Measurements from ENCODE around the gene PPY.
A peak's percentile ranks its signal among the peaks of the same experiment; 100 is the strongest.
"Not testable (repeated sequence)": the region's sequence is repeated elsewhere in the genome, so short reads cannot be mapped to it uniquely, and the experiment has no call there.

The PPY gene
- 0 reads per million in 2 donors for total RNA-seq

- no peak for DNase-seq
Measured at GRCh38 chr17:43942051-43942685, at the start of gene PPY. Gene PPY, minus strand, starts transcription at chr17:43942476. Its CDS starts 822 bp downstream, at chr17:43941654.

- no peak for DNase-seq
Measured at GRCh38 chr17:43988301-43988700, 46.0 kb upstream of the PPY start.

- DNase-seq, result no peak
Measured at GRCh38 chr17:43987131-43988021, 45.1 kb upstream of the PPY start.

GRCh38 chr17:43986225-43986981 is 44.1 kb upstream of the PPY start:
- no peak for DNase-seq

GRCh38 chr17:43984521-43984920 is 42.2 kb upstream of the PPY start:
- DNase-seq, result no peak

- no peak for DNase-seq
Measured at GRCh38 chr17:43983515-43984411, 41.5 kb upstream of the PPY start.

- no peak for DNase-seq
Measured at GRCh38 chr17:43983196-43983514, 40.9 kb upstream of the PPY start.

- no peak for DNase-seq
Measured at GRCh38 chr17:43982171-43982570, 39.9 kb upstream of the PPY start.

GRCh38 chr17:43979671-43980070 is 37.4 kb upstream of the PPY start:
- DNase-seq, result no peak

GRCh38 chr17:43979011-43979410 is 36.7 kb upstream of the PPY start:
- no peak for DNase-seq

GRCh38 chr17:43978078-43978477 is 35.8 kb upstream of the PPY start:
- no peak for DNase-seq

- no peak for DNase-seq
Measured at GRCh38 chr17:43976963-43977837, 34.9 kb upstream of the PPY start.

- no peak for DNase-seq
Measured at GRCh38 chr17:43975898-43976297, 33.6 kb upstream of the PPY start.

- no peak for DNase-seq
Measured at GRCh38 chr17:43974382-43975266, 32.3 kb upstream of the PPY start.

- not testable (repeated sequence) for DNase-seq
Measured at GRCh38 chr17:43972444-43973212, 30.4 kb upstream of the PPY start.

- DNase-seq, result peak in 1 of 5 experiments; percentile 37
Measured at GRCh38 chr17:43971436-43971835, 29.2 kb upstream of the PPY start.

- no peak for DNase-seq
Measured at GRCh38 chr17:43970366-43970765, 28.1 kb upstream of the PPY start.

- DNase-seq, result no peak
Measured at GRCh38 chr17:43967251-43967875, 25.1 kb upstream of the PPY start.

GRCh38 chr17:43966276-43966675 is 24.0 kb upstream of the PPY start:
- no peak for DNase-seq

Data from T-helper 2 cell (primary cell).